ENCODE measurements around the gene KRT3.
"Not testable (repeated sequence)": the region's sequence is repeated elsewhere in the genome, so short reads cannot be mapped to it uniquely, and the experiment has no call there.

Gene KRT3

GRCh38 chr12:52777566-52777965, 18.4 kb downstream of the KRT3 start:
- DNase-seq, result no peak

DNA sequence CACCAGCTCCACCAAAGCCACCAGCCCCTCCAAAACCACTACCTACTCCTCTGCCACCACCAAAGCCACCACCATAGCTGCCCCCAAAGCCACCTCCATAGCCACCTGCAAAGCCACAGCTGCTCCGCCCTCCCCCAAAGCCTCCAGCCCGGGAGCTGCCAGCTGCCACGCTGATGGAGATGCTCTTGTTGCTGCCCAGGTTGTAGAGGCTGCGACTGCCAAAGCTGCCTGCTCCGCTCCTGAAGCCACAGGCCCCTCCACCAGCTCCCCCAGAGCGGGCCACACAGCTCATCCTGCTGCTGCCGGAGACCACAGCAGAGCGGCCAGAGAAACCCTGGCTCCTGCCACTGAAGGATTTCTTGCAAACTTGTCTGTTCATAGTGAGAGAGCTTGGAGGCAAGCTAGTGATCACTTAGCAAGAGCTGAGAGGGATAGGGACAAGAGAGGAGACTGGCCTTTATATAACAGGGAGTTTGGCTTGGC, 19.0 kb downstream of the KRT3 start, which contains the start of gene KRT76:
Gene KRT76, minus strand, starts transcription at position 433 of the 483 bp plus-strand sequence. Its CDS starts 54 bp downstream, at position 379.
- DNase-seq, result no peak

DNA sequence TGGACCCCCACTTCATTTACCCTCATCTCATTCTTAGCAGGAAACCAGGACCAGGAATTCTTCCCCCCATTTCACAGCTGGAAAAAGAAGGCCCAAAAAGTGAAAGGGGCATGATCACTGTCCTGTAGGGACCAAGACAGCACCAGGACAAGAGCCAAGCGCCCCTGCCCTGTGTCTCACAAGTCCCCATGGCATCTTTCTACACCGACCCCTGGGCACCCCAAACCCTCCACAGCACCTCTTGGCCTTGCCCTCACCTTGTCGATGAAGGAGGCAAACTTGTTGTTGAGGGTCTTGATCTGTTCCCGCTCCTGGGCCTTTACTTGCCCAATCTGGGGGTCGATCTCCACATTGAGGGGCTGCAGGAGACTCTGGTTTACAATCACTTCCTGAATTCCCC, 19.5 kb downstream of the KRT3 start:
- DNase-seq, result no peak

- no peak for DNase-seq
Measured at GRCh38 chr12:52774629-52775250, 21.2 kb downstream of the KRT3 start.

DNA sequence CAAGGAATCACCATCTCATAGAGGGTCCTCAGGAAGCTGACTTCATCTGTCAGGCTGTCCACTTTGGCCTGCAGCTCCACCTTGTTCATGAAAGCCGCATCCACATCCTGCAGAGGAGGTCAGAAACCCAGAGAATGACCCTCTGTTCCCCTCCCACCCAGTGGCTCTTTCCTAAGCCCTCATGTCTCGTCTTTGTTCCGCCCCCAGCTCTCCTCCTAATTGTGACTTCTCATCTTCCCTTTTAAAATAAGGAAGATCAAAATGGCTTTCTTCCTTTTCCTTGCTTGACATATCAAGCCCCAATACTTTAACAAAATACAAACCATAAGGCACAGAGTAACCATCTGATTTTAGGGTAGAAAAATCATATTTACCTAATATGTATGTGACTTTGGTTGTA, 23.1 kb downstream of the KRT3 start:
- no peak for DNase-seq

DNA sequence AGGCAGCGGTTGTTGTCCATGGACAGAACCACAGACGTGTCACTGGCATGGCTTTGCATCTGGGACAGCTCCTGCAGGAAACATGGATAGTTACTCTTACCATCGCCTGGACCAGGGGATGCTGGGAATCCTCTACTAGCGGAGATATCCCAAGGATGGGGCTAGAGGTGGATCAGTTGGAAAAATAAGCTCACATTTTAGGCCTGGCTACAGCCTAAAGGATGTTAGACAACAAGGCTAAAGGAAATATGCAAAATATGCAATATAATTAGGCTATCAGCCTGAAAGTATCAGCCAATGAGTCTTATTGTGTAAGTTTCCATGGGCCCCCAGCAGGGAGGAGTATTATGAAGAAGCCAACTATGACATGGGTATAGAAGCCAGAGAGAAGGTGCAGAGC, 23.7 kb downstream of the KRT3 start:
- no peak for DNase-seq

DNA sequence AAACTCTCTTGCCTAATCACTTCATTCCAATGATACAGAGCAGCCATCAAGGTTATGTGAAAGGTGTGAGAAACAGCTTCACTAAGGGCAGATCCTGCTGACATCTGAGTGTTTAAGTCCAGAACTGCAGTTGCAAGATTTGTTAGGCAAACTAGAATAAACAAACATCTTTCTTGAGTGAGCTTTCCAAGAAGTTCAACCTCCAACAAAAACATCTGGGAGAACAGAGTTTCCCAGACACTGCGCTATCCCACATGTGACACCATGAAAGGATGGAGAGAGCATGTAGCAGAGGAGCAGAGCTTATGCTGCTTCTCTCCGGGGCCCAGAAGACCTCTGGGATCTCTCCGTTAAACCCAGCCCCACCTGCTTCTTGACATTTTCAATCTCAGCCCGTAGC, 24.4 kb downstream of the KRT3 start:
- DNase-seq, result no peak

GRCh38 chr12:52771088-52771487, 24.8 kb downstream of the KRT3 start:
- DNase-seq, result no peak

DNA sequence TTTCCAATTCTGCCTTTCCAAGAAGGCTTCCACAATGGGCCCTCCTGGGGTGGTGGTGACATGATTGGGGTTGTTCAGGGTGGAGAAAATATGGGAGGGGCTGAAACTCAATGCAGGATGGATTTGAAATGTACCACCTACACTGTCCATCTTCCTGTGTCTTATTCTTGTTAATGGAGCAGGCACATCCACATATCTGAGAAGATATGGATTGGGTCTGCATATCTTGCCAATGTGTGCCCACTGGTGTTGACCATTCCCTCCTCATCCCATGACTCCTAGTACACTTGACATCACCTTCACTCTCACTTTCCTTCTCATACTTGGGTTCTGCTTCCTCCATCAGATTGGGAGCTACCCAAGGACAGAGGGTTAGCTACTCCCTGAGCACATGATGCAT, 26.0 kb downstream of the KRT3 start:
- no peak for DNase-seq

DNA sequence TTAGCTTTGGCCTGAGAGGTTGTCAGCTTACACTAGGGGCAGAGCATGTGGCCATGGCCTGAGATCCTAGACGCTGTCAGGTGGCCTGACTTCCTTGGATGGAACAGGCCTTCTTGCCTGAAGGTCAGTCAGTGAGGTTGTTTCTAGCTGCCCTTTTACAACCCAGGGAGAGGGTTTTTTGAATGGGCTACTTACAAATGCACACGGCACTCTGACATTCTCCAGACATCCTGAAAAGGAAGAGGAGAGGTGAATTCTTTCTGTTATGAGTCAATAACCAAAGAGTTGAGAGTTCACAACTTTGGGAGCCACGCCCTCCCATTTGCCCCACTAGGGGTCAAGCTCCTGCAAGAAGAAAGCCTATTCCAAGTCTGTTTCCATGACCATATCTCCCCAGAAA, 26.6 kb downstream of the KRT3 start:
- DNase-seq, result no peak

DNA sequence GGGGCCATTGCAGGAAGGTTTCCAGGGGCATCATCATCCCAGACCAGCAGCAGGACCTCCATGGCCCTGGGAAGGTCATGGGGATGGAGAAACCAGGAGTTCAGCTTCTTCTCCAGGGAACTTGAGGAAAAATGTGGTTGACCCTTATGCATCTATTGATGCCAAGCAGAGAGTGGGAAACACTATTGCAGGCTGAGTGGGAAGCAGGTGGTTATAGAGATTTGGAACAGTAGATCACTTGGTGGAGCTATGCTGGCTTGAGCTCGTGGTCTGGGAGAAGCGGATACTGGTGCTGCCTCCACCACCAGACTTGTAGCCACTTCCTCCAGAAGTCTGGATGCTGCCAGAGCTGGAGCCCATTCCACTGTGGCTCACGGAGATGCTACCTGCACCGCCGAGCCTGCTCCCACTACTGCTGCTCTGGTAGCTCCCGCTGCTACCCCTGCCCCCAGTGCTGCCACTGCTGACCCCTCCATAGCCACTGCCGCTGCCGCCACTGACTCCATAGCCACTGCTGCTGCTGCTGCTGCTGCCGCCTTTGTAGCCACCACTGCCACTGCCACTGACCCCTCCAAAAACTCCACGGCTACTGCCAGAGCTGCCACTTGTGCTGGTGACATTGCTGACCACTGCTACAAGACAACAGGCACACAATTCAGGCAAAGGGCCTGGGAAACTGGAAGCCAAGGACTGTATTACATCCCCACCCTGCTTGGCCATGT, 27.3 kb downstream of the KRT3 start:
- no peak for DNase-seq

- DNase-seq, result no peak
Measured at GRCh38 chr12:52767427-52767826, 28.5 kb downstream of the KRT3 start.

GRCh38 chr12:52767020-52767379, 28.9 kb downstream of the KRT3 start:
- no peak for DNase-seq

- no peak for DNase-seq
Measured at GRCh38 chr12:52766351-52767019, 29.4 kb downstream of the KRT3 start.

GRCh38 chr12:52765702-52766101, 30.2 kb downstream of the KRT3 start:
- DNase-seq, result no peak

- DNase-seq, result no peak
Measured at GRCh38 chr12:52763991-52764390, 31.9 kb downstream of the KRT3 start.

DNA sequence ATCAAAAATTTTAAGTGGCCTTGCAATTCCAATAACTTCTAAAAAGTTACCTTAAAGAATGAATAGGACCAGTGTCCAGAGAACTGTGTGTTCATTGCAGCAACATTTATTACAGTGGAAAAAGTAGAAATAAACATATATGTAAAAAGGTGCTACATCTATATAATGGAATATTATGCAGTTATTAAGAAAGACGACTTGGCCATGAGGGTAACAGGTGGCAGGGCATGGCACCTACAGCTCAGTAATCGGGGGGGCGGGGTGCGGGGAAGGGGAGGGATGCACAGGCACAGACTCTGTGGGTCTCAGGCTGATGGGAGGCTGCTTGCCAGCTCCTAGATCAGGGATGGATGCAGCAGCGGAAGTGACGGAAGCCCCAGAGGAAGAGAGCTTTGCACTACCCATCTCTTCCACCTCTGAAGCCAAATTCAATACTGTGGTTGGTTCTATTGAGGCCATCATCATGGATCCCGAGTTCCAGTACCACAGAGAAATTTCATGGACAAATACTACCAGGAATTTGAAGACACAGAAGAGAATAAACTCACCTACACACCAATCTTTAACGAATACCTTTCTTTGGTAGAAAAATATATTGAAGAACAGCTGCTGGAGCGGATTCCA, 32.8 kb downstream of the KRT3 start:
- no peak for DNase-seq

GRCh38 chr12:52761802-52762201, 34.1 kb downstream of the KRT3 start:
- no peak for DNase-seq

DNA sequence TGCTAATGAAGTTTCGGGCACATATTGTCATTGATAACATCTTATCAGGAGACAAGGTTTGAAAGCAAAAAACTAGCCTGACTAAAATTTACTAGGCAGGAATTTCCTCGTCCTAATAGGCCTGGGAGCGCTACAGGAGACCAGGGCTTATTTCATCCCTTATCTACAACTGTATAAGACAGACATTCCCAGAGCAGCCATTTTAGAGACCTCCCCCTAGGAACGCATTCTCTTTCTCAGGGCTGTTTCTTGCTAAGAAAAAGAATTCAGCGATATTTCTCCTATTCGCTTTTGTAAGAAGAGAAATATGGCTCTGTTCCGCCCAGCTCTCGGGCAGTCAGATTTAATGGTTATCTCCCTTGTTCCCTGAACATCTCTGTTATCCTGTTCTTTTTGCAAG, 34.7 kb downstream of the KRT3 start:
- not testable (repeated sequence) for DNase-seq

DNA sequence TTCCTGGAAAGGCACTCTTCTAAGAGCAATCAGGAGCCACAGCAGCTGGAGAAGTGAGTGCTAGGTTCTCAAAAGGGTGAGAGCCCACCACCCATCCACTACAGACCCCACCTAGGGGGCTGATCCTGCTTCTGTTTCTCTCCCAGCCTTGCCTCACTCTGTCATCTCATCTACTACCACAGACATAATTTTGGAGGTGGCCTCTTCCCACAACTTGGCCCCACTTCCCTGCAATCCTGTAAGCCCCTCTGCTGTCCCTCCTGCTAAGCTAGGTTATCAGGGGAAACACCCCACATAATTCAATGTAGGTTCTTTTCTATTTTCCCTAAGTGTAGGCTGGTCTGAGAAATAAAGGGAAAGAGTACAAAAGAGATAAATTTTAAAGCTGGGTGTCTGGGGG, 35.3 kb downstream of the KRT3 start:
- no peak for DNase-seq

DNA sequence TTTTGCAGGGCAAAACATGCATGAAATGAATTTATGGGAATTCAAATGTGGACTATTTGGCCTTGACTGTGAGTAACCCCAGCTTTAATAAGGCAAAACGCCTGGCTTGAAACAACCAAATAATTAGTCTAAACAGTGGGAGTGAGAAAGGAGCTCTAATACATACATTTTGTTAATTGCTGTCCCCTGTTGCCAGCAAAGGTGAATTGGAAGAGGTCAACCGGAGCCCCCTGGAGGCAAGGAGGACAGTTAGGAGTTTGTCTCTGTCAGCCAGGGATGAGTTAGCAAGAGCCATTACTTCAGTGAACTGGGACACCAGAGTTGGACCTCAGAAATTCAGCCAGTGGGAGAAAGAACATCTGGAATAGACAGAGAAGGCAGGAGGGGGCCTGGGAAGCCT, 36.2 kb downstream of the KRT3 start:
- no peak for DNase-seq

DNA sequence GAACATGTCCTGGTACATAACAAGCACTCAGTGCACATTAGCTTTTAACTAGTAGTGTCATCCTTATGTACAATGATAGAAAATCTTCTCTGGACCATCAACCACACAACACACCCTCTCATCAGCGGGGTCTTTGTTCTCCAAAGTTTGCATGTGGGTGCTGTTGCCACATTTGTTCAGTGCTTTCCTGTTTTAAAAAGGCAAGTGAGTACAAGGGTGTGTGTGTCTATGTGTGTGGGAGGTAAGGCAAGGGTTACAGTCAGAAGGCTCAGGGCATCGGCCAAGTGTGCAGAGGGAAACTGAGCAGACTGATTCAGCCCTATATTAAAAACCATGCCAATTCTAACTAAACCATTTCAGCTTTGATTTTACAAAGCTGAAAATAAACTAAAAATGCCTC, 36.7 kb downstream of the KRT3 start:
- DNase-seq, result no peak

DNA sequence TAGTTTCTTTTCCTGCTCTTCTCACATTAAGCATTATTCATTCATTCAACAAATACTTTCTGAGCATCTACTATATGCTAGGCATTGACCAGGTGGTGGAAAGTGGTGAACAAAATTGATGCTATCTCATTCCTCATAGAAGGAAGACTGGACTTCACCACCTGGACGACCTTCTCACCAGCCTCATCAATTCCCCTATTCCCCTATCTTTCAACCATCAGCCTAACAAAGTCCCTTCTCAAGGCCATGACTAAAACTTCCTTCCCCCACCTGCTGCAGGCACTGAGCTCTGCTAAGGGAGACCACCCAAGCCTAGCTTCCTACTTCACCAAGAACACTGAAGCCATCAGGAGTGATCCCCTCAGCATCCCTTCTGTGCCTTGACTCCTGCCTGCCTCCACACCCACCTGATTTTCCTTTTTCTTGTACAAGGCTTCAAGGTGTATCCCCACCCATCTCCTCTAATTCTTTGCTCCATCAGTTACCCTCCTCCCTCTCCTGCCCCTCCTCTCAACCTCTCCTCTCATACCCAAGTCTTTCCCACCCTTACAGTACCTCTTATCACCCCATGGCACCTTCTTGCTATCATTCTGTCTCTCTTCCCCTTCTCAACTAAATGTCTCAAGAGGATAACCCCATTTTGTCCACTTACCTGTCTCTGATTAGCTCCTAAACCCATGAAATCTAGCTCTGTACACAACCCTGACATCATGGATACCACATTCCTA, 38.3 kb downstream of the KRT3 start:
- DNase-seq, result no peak

Measured in CD4-positive, alpha-beta T cell treated with Interleukin-1 beta for 1 hour (primary cell).